Upper lobe of left lung (tissue), 6 donors: Measurements from ENCODE around the gene C9orf72. TPM values are rescaled to one million over a fixed set of nuclear protein-coding genes. Genes with fewer than 3 reads are reported as not detected.

Source experiments
- ATAC-seq, 2 donors: fragments of 200-7000 bp; cut with Tn5 transposase; one replicate each; pipeline ENCODE4 v1.9.1; 2022; ENCODE audit warnings: mild to moderate bottlenecking in 2 of 2, moderate library complexity in 2 of 2; ENCODE audit not compliant: low FRiP score in 2 of 2
- DNase-seq, 2 donors: peaks; one replicate each; pipeline ENCODE4 v3.0.0-alpha.2; 2019 to 2020
- H3K27ac ChIP-seq, 4 donors: fragments of 200-600 bp; sonication (generic); one replicate each; pipeline ENCODE4 v1.5.1; 2016 to 2019
- H3K27me3 ChIP-seq, 4 donors: fragments of 200-600 bp; sonication (generic); one replicate each; pipeline ENCODE4 v1.5.1; 2017 to 2019
- H3K36me3 ChIP-seq, 4 donors: fragments of 200-600 bp; sonication (generic); one replicate each; pipeline ENCODE4 v1.5.1; 2016 to 2019
- H3K4me1 ChIP-seq, 4 donors: fragments of 200-600 bp; sonication (generic); one replicate each; pipeline ENCODE4 v1.5.1; 2018 to 2019
- H3K4me3 ChIP-seq, 4 donors: fragments of 200-600 bp; sonication (generic); one replicate each; pipeline ENCODE4 v1.5.1; 2017 to 2019; ENCODE audit warnings: mild to moderate bottlenecking in 2 of 4, moderate library complexity in 1 of 4
- H3K9me3 ChIP-seq, 4 donors: fragments of 200-600 bp; sonication (generic); one replicate each; pipeline ENCODE4 v1.5.1; 2018 to 2019
- EP300 ChIP-seq, 4 donors: sonication (generic); formaldehyde crosslinking; IDR thresholded peaks; one replicate each; pipeline ENCODE4 v1.5.1; 2017; ENCODE audit warnings: antibody characterized with exemption in 4 of 4, control low read depth in 2 of 4
- POLR2A ChIP-seq, 4 donors: fragments of 450-650 bp; IDR thresholded peaks; one replicate each; pipeline ENCODE4 v1.5.1; 2016 to 2017; ENCODE audit warnings: antibody characterized with exemption in 4 of 4, mild to moderate bottlenecking in 2 of 4
- POLR2AphosphoS5 ChIP-seq, 2 donors: sonication (generic); formaldehyde crosslinking; IDR thresholded peaks; one replicate each; pipeline ENCODE4 v1.5.1; 2017; ENCODE audit warnings: antibody characterized with exemption in 2 of 2
- WGBS, 2 donors: methylation state at CpG; one replicate each; pipeline ENCODE4 v1.1.5; 2017 to 2018; 5-methylcytosine and 5-hydroxymethylcytosine counted together
- total RNA-seq, 6 donors: library from RNA; depleted of rRNA in 4 of 6; stranded (reverse); fragments of >200 nt in 4 of 6; gene quantifications; one replicate each; pipeline versions ENCODE4 v1.1.0 to v1.2.1, GENCODE V29; 2016 to 2021
- TF ChIP-seq, protein P1 (sequence below), 6 experiments: fragments of 450-650 bp in 4 of 6; fragments of 200-600 bp in 2 of 6; sonication (generic) in 2 of 6; IDR thresholded peaks; one replicate each; pipeline ENCODE4 v1.5.1; 2016 to 2019; ENCODE audit warnings: antibody characterized with exemption in 6 of 6
- donor health status: DM: no; HTN: no; CAD: no; lungs with moderate emphysema.
- donor health status: DM: no; HTN: yes; CAD: no; lungs with severe emphysema.

The C9orf72 gene
- total RNA-seq, 6 donors from 2014 or later, result 16.9 to 57.8 (median 24.9) TPM

DNA sequence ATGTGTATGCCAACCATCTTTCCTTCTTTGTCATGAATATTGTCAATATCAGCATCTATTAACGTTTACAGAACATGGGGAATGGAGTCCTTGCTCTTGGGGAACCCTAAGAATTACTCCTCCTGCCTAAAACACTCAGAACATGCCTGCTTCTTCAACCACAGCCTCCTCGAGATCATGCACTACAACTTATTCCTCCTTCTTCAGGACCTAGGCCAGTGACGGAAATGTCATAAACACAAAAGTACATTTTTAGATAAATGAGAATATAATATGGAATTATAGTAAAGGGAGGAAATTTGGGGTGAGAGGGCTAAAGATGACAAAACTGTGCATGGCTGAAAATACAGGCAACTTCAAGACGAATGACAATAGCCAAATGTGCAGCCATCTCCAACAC is 52.3 kb downstream of the C9orf72 start:
- no peaks in the 10 kb centered on the region for H3K4me1 ChIP-seq
- no peaks in the 10 kb centered on the region for H3K27me3 ChIP-seq
- H3K27ac ChIP-seq, result no peak overlapping the region
- DNase-seq (no peak), ATAC-seq (no peak)
- TF ChIP-seq POLR2AphosphoS5 (IDR thresholded peaks at IDR 0.05) (no peak), EP300 (IDR thresholded peaks at IDR 0.05) (no peak), POLR2A (IDR thresholded peaks at IDR 0.05) (no peak)
- TF ChIP-seq, protein P1, sequence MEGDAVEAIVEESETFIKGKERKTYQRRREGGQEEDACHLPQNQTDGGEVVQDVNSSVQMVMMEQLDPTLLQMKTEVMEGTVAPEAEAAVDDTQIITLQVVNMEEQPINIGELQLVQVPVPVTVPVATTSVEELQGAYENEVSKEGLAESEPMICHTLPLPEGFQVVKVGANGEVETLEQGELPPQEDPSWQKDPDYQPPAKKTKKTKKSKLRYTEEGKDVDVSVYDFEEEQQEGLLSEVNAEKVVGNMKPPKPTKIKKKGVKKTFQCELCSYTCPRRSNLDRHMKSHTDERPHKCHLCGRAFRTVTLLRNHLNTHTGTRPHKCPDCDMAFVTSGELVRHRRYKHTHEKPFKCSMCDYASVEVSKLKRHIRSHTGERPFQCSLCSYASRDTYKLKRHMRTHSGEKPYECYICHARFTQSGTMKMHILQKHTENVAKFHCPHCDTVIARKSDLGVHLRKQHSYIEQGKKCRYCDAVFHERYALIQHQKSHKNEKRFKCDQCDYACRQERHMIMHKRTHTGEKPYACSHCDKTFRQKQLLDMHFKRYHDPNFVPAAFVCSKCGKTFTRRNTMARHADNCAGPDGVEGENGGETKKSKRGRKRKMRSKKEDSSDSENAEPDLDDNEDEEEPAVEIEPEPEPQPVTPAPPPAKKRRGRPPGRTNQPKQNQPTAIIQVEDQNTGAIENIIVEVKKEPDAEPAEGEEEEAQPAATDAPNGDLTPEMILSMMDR (IDR thresholded peaks at IDR 0.05), result no peak
- WGBS, 2 donors, result 87 to 92% methylated on average over 4 of the region's 4 CpGs
- no peak overlapping the region for H3K4me3 ChIP-seq
- H3K9me3 ChIP-seq, result no peaks in the 10 kb centered on the region
- no peaks in the 10 kb centered on the region for H3K36me3 ChIP-seq

DNA sequence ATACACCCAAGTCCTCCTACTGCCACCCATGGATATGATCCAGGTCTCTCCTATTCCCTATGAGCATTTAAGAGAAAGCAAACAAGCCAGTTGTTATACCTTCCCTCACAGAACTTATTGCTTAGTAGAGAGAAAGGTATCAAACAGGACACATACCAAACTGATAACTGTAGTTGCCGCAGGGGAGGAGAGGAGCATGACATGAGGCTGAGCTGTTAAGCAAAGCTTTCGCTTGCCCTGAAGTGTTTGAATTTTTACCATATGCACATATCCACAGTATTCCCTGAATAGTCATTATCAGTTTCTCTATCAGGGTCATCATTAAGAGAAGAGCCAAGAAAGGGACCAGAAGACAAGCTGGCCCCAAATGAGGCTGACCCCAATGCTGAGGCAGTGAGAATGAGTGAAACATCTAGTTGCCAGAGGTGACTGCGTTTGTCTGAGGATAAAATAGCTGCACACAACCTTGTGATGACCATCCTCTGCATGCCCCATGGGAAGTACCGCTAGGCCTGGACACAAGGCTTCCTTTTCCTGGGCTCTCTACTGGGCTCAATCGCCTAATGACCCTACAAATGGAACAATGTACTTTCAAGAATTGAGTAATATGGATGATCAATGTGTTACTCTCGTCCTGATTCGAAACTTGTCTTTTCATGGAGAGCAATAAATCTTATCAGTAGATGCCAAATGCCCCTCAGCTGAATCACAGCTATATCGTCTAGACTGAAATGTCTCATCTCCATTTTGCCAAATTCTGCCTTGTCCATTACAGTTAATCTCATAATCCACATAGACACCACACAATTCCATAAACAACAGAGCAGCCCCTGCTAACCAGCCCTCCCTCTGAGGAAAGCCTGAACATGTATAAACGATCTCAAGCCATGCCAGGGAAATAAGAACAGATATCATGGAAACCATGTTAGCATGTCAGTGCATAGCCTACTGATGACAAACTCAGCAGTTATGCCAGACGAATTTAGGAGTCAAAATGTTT is 53.5 kb downstream of the C9orf72 start:
- no peak overlapping the region for H3K27ac ChIP-seq
- no peaks in the 10 kb centered on the region for H3K9me3 ChIP-seq
- DNase-seq, result no peak
- no peaks in the 10 kb centered on the region for H3K36me3 ChIP-seq
- no peak for TF ChIP-seq POLR2AphosphoS5 (IDR thresholded peaks at IDR 0.05)
- TF ChIP-seq, protein P1 (IDR thresholded peaks at IDR 0.05), result no peak
- no peak for TF ChIP-seq POLR2A (IDR thresholded peaks at IDR 0.05)
- TF ChIP-seq EP300 (IDR thresholded peaks at IDR 0.05), result no peak
- H3K4me1 ChIP-seq, result no peaks in the 10 kb centered on the region
- ATAC-seq, result no peak
- H3K4me3 ChIP-seq, result no peak overlapping the region
- WGBS, 2 donors, result 79 to 90% methylated on average over 10 of the region's 10 CpGs
- H3K27me3 ChIP-seq, result no peaks in the 10 kb centered on the region

DNA sequence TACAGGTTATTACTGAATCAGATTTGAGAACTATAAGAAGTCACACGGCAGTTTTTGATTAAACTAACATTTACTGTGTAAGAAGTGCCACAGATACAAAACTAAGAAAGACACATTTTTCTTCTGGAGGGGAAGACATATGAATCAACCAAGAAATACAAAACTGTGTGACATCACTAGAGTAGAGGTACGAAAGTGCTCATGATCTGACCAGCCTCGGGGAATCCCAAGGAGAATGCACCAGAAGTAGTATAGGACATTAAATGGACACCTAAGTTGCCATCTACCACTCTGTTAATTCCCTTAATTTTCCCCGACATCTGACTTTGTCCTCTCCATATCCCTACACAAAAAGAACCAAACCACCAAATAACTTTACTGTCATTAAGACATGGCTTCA is 54.5 kb downstream of the C9orf72 start:
- no peaks in the 10 kb centered on the region for H3K4me1 ChIP-seq
- WGBS, 2 donors, result 85 to 96% methylated on average over 4 of the region's 4 CpGs

DNA sequence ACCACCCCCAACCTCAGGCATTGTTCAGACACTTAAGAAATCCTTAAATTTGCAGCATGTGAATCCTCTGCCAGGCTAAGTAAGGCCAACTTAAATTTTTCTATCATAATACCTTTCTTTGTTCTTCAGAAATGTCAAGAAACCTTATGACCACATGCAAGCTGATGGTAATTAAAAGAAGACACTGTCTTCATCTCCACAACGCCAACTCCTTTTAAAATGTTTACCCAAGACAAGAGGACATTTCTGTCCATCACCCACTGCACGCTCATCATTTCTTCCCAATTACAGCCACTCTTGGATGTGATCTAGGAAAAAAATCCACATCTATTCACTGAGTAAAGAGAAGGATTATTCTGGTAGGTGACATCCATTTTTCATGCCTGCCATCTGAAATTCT is 55.3 kb downstream of the C9orf72 start:
- no peak for DNase-seq
- Histone ChIP-seq H3K36me3 (no peaks in the 10 kb centered on the region), H3K27me3 (no peaks in the 10 kb centered on the region), H3K27ac (no peak overlapping the region), H3K4me1 (no peaks in the 10 kb centered on the region), H3K9me3 (no peaks in the 10 kb centered on the region), H3K4me3 (no peak overlapping the region)
- TF ChIP-seq EP300 (IDR thresholded peaks at IDR 0.05) (no peak), POLR2A (IDR thresholded peaks at IDR 0.05) (no peak), POLR2AphosphoS5 (IDR thresholded peaks at IDR 0.05) (no peak)
- TF ChIP-seq, protein P1 (IDR thresholded peaks at IDR 0.05), result no peak
- WGBS, 2 donors, result 94 to 96% methylated on average over 2 of the region's 2 CpGs
- no peak for ATAC-seq

More for the DNA sequence above, 54.5 kb downstream of the C9orf72 start:
- Histone ChIP-seq H3K4me3 (no peak overlapping the region), H3K36me3 (no peaks in the 10 kb centered on the region), H3K27ac (no peak overlapping the region), H3K27me3 (no peaks in the 10 kb centered on the region), H3K9me3 (no peaks in the 10 kb centered on the region)
- DNase-seq, result no peak
- ATAC-seq, result no peak
- TF ChIP-seq POLR2AphosphoS5 (IDR thresholded peaks at IDR 0.05) (no peak), POLR2A (IDR thresholded peaks at IDR 0.05) (no peak), EP300 (IDR thresholded peaks at IDR 0.05) (no peak)
- TF ChIP-seq, protein P1 (IDR thresholded peaks at IDR 0.05), result no peak
